HepG2 (cell line): ENCODE data around the gene CLIC1. TPM values are rescaled to one million over a fixed set of nuclear protein-coding genes. Genes with fewer than 3 reads are reported as not detected.

Experiments used
- ATAC-seq: fragments of 200-7000 bp; cut with Tn5 transposase; 3 replicates; pipeline ENCODE4 v1.9.1; 2020; ENCODE audit warnings: mild to moderate bottlenecking, moderate library complexity
- BruUV-seq: library from RNA; stranded (reverse); fragments of 400-500 nt; replicated peaks from 2 replicates; lab custom pipeline; 2021; lab: Mats Ljungman, UMichigan
- CTCF ChIA-PET: fragments of 300-600 bp; formaldehyde crosslinking; extraction: SDS; loops from one replicate; lab custom pipeline; 2021; ENCODE audit warnings: low total read pairs, inconsistent platforms, low intra/inter-chr PET ratio; lab: Yijun Ruan, JAX
- POLR2A ChIA-PET: fragments of 350-600 bp; sonication (Branson Sonifier 250); formaldehyde crosslinking; loops from one replicate; lab custom pipeline; 2020; ENCODE audit warnings: antibody characterized with exemption, inconsistent platforms; lab: Yijun Ruan, JAX
- DNase-seq: peaks from one replicate; pipeline ENCODE4 v3.0.0-alpha.2; 2015; ENCODE audit warnings: low spot score
- FAIRE-seq: peaks from 3 replicates; lab custom pipeline; 2011; peaks lifted over from hg19 to GRCh38; lab: Jason Lieb, UNC
- H2AFZ ChIP-seq: one replicate; pipeline ENCODE4 v1.6.1; 2011; ENCODE audit warnings: low read length, inconsistent platforms
- H3K27ac ChIP-seq: fragments of 300-600 bp; 3 replicates; pipeline ENCODE4 v1.8.0; 2011; ENCODE audit warnings: mixed run types, mild to moderate bottlenecking, mixed read lengths, low read length, inconsistent platforms; ENCODE audit not compliant: insufficient read depth; ENCODE audit errors: extremely low read length
- H3K27me3 ChIP-seq, 2 experiments: fragments of 200-600 bp in 1 of 2; 2 replicates in 1 of 2; 3 replicates in 1 of 2; pipeline versions ENCODE4 v1.6.0 to v1.8.0; 2011; ENCODE audit warnings: low read length in 2 of 2, mild to moderate bottlenecking in 2 of 2, moderate library complexity in 2 of 2, inconsistent platforms in 1 of 2; ENCODE audit not compliant: insufficient read depth in 2 of 2, control insufficient read depth in 1 of 2
- H3K36me3 ChIP-seq, 2 experiments: fragments of 200-600 bp in 1 of 2; replicated peaks in 1 of 2; 2 replicates in 1 of 2; 3 replicates in 1 of 2; pipeline versions ENCODE4 v1.5.1 to v1.8.0; 2011; ENCODE audit warnings: low read length in 2 of 2, inconsistent platforms in 1 of 2; ENCODE audit not compliant: insufficient read depth in 2 of 2, control insufficient read depth in 1 of 2
- H3K4me1 ChIP-seq: 2 replicates; pipeline ENCODE4 v1.5.1; 2012; ENCODE audit warnings: low read length, inconsistent platforms; ENCODE audit not compliant: insufficient read depth
- H3K4me2 ChIP-seq: 2 replicates; pipeline ENCODE4 v1.6.0; 2011; ENCODE audit warnings: low read depth, low read length, inconsistent platforms
- H3K4me3 ChIP-seq, 3 experiments: fragments of 200-600 bp in 1 of 3; sonication (generic), shearing (Covaris generic) in 1 of 3; replicated peaks in 1 of 3; 2 replicates each; pipeline ENCODE4 v1.5.1; 2011 to 2016; ENCODE audit warnings: low read length in 3 of 3, inconsistent platforms in 2 of 3, low read depth in 2 of 3, mild to moderate bottlenecking in 2 of 3, control low read depth in 1 of 3, mixed read lengths in 1 of 3; ENCODE audit not compliant: insufficient read depth in 1 of 3
- H3K79me2 ChIP-seq: one replicate; pipeline ENCODE4 v1.6.1; 2011; ENCODE audit warnings: low read length, inconsistent platforms; ENCODE audit not compliant: insufficient read depth
- H3K9ac ChIP-seq: 2 replicates; pipeline ENCODE4 v1.6.0; 2011; ENCODE audit warnings: mild to moderate bottlenecking, low read depth, low read length, inconsistent platforms; ENCODE audit not compliant: insufficient read depth
- H3K9me3 ChIP-seq: 2 replicates; pipeline ENCODE4 v1.5.1; 2012; ENCODE audit warnings: mild to moderate bottlenecking, low read length
- H4K20me1 ChIP-seq: 2 replicates; pipeline ENCODE4 v1.6.0; 2011; ENCODE audit warnings: inconsistent platforms, mild to moderate bottlenecking, low read length, moderate library complexity; ENCODE audit not compliant: insufficient read depth
- ETV5 ChIP-seq: IDR thresholded peaks from 2 replicates; pipeline ENCODE4 v1.6.1; 2018; ENCODE audit warnings: missing biosample characterization, missing genetic modification reagents, inconsistent platforms, borderline replicate concordance
- PAF1 ChIP-seq: IDR thresholded peaks from 2 replicates; pipeline ENCODE4 v1.6.1; 2016; ENCODE audit warnings: missing genetic modification reagents, missing compliant biosample characterization
- RBM22 ChIP-seq: fragments of 200-400 bp; formaldehyde crosslinking; optimal IDR thresholded peaks from 2 replicates; pipeline ENCODE3; 2017; ENCODE audit warnings: mild to moderate bottlenecking, low read length, moderate library complexity
- TCF12 ChIP-seq, 2 experiments: fragments of 450-650 bp in 1 of 2; sonication (generic) in 1 of 2; formaldehyde crosslinking in 1 of 2; IDR thresholded peaks; 2 replicates each; pipeline versions ENCODE4 v1.6.1 to v1.8.0; 2017 to 2022; ENCODE audit warnings: antibody characterized with exemption in 1 of 2, mild to moderate bottlenecking in 1 of 2, missing genetic modification reagents in 1 of 2, moderate library complexity in 1 of 2
- TOE1 ChIP-seq: sonication (generic); formaldehyde crosslinking; IDR thresholded peaks from 2 replicates; pipeline ENCODE4 v1.4.0; 2020; ENCODE audit warnings: mild to moderate bottlenecking, missing genetic modification reagents
- YY1 ChIP-seq: IDR thresholded peaks from 2 replicates; pipeline ENCODE4 v1.6.1; 2011; ENCODE audit warnings: low read length, low read depth, moderate library complexity, mild to moderate bottlenecking; ENCODE audit not compliant: insufficient read depth, insufficient replicate concordance
- ZEB1 ChIP-seq: IDR thresholded peaks from 2 replicates; pipeline ENCODE4 v1.6.1; 2012; ENCODE audit warnings: mild to moderate bottlenecking, low read depth, inconsistent platforms; ENCODE audit not compliant: insufficient replicate concordance
- ZNF350 ChIP-seq: sonication (generic); formaldehyde crosslinking; IDR thresholded peaks from 2 replicates; pipeline ENCODE4 v1.4.0; 2020; ENCODE audit warnings: mild to moderate bottlenecking, low read depth, missing genetic modification reagents, borderline replicate concordance
- ZNF558 ChIP-seq: sonication (generic); formaldehyde crosslinking; IDR thresholded peaks from 2 replicates; pipeline ENCODE4 v1.9.0; 2022; ENCODE audit warnings: mild to moderate bottlenecking, missing genetic modification reagents, borderline replicate concordance
- ZNF746 ChIP-seq: sonication (generic); formaldehyde crosslinking; IDR thresholded peaks from 2 replicates; pipeline ENCODE4 v1.8.0; 2022; ENCODE audit warnings: mild to moderate bottlenecking, missing genetic modification reagents
- ZNF792 ChIP-seq: IDR thresholded peaks from 2 replicates; pipeline ENCODE4 v1.6.1; 2016
- WGBS: methylation state at CpG from one replicate; pipeline ENCODE4 v1.1.6; 2017; ENCODE audit warnings: low lambda C conversion rate; 5-methylcytosine and 5-hydroxymethylcytosine counted together
- in situ Hi-C: cut with HindIII; loops from 2 replicates; pipeline ENCODE4 v1.10.0; 2017; ENCODE audit warnings: low pct_unique_long_range_greater_than_20kb; ENCODE audit not compliant: extremely low pct_ligation_motif_present
- intact Hi-C: fragments of 100-400 bp; cut with micrococcal nuclease; formaldehyde crosslinking; loops from one replicate; pipeline ENCODE4 v1.10.0; 2022; ENCODE audit not compliant: unreplicated experiment
- polyA plus RNA-seq, 8 experiments: library from polyadenylated mRNA; depleted of rRNA in 3 of 8; stranded (reverse) in 7 of 8; unstranded in 1 of 8; fragments of >200 nt; fragmentation: Illumina TruSeq in 4 of 8; extraction: Trizol in 4 of 8; gene quantifications; 2 replicates each; pipeline versions ENCODE4 v1.2.1 to v1.2.3, GENCODE V29; 2011 to 2016; ENCODE audit warnings: low read depth in 4 of 8, missing spikeins in 1 of 8, mixed read lengths in 1 of 8; ENCODE audit not compliant: insufficient read depth in 1 of 8
- total RNA-seq, 5 experiments: library from RNA; depleted of rRNA; stranded (reverse); fragments of >200 nt; fragmentation: Illumina TruSeq; extraction: Trizol; gene quantifications; 2 replicates each; pipeline ENCODE4 v1.2.3, GENCODE V29; 2016; ENCODE audit warnings: low read depth in 1 of 5
- TF ChIP-seq, protein P1 (sequence below): sonication (generic); formaldehyde crosslinking; conservative IDR thresholded peaks from 2 replicates; pipeline ENCODE4 v1.8.0; 2022; ENCODE audit warnings: mild to moderate bottlenecking, moderate library complexity, missing genetic modification reagents
- TF ChIP-seq, protein P2 (sequence below): sonication (generic); formaldehyde crosslinking; IDR thresholded peaks from 2 replicates; pipeline ENCODE4 v1.5.0; 2020; ENCODE audit warnings: missing genetic modification reagents, mild to moderate bottlenecking, borderline replicate concordance
- TF ChIP-seq, protein P3 (sequence below): IDR thresholded peaks from 2 replicates; pipeline ENCODE4 v1.6.1; 2016; ENCODE audit warnings: missing genetic modification reagents, missing compliant biosample characterization

Gene CLIC1
- total and polyA plus RNA-seq, 2 of the 13 experiments (the other 11 are each of a cell fraction or from before 2014, with no cell fraction given): 602 to 891 TPM

DNA sequence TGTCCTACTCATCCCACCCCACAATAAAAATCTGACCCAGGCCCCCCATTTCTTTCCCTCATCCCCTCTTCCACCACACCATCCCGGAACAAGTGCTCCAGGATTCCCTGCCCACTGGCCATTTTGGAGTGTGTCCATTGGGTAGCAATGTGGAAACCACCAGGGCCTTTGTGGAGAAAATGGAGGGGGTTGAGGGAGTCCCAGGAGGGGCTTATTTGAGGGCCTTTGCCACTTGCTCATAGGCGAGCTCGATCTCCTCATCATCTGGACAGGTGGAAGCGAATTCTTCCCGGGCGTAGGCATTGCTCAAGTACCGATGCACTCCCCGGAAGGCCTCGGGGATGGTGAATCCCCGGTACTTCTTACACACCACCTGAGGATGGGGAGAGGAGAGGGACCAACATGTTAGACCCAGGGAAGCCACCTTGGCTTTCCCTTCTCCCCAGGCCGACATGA is 5.7 kb downstream of the CLIC1 start:
- peaks cover 57% of the 10 kb centered on the region for H3K4me1 ChIP-seq
- in situ Hi-C loops: loop anchor here (5.0 kb wide), 1 partner anchor 37 kb away; no protein-coding TSS in a partner anchor
- H3K27me3 ChIP-seq: no peaks in the 10 kb centered on the region; a peak in 1 of 5 replicates
- ChIA-PET POLR2A (interaction anchor here (0.6 to 11.3 kb wide), 18 partner anchors 8 to 221 kb away, joined by 3 to 279 read pairs (median 6); partner anchors contain the start of genes ABHD16A, CLIC1, HSPA1A and HSPA1B), CTCF (interaction anchor here (4.2 kb wide), 1 partner anchor 39 kb away, joined by 74 read pairs; no protein-coding TSS in a partner anchor)
- intact Hi-C loops: no loop called here
- FAIRE-seq (peak; percentile 21), DNase-seq (no peak), ATAC-seq (no peak)
- H4K20me1 ChIP-seq: peaks cover 33% of the 10 kb centered on the region; the same call in 1 of the 2 replicates
- H3K36me3 ChIP-seq: peaks cover 24 to 42% of the 10 kb centered on the region in 2 experiments
- H3K27ac ChIP-seq: peak overlapping the region; percentile 11
- peaks cover 27% of the 10 kb centered on the region for H3K79me2 ChIP-seq
- TF ChIP-seq ETV5 (CRISPR knock-in tag) (no peak), ZNF558 (CRISPR knock-in tag) (0 out of 2 replicates have a peak, but pooled peaks have one; percentile 53), ZEB1 (no peak), ZNF350 (CRISPR knock-in tag) (no peak), TOE1 (CRISPR knock-in tag) (no peak), ZNF746 (CRISPR knock-in tag) (peak; percentile 38; the same call in 1 of the 2 replicates), PAF1 (0 out of 2 replicates have a peak, but pooled peaks have one; percentile 67), ZNF792 (no peak), RBM22 (peak; percentile 35), YY1 (no peak), TCF12 (IDR thresholded peaks at IDR 0.05) (no peak), TCF12 (CRISPR knock-in tag; IDR thresholded peaks at IDR 0.05) (0 out of 2 replicates have a peak, but pooled peaks have one; percentile 64)
- TF ChIP-seq, protein P1, sequence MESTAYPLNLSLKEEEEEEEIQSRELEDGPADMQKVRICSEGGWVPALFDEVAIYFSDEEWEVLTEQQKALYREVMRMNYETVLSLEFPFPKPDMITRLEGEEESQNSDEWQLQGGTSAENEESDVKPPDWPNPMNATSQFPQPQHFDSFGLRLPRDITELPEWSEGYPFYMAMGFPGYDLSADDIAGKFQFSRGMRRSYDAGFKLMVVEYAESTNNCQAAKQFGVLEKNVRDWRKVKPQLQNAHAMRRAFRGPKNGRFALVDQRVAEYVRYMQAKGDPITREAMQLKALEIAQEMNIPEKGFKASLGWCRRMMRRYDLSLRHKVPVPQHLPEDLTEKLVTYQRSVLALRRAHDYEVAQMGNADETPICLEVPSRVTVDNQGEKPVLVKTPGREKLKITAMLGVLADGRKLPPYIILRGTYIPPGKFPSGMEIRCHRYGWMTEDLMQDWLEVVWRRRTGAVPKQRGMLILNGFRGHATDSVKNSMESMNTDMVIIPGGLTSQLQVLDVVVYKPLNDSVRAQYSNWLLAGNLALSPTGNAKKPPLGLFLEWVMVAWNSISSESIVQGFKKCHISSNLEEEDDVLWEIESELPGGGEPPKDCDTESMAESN (CRISPR knock-in tag): 0 out of 2 replicates have a peak, but pooled peaks have one; percentile 16
- TF ChIP-seq, protein P2, sequence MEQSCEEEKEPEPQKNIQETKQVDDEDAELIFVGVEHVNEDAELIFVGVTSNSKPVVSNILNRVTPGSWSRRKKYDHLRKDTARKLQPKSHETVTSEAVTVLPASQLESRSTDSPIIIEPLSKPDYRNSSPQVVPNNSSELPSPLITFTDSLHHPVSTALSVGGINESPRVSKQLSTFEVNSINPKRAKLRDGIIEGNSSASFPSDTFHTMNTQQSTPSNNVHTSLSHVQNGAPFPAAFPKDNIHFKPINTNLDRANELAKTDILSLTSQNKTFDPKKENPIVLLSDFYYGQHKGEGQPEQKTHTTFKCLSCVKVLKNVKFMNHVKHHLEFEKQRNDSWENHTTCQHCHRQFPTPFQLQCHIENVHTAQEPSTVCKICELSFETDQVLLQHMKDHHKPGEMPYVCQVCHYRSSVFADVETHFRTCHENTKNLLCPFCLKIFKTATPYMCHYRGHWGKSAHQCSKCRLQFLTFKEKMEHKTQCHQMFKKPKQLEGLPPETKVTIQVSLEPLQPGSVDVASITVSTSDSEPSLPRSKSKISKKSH (CRISPR knock-in tag): no peak
- TF ChIP-seq, protein P3, sequence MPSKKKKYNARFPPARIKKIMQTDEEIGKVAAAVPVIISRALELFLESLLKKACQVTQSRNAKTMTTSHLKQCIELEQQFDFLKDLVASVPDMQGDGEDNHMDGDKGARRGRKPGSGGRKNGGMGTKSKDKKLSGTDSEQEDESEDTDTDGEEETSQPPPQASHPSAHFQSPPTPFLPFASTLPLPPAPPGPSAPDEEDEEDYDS (CRISPR knock-in tag): no peak
- H3K9ac ChIP-seq: no peak overlapping the region
- BruUV-seq: no TSS peak
- no peaks in the 10 kb centered on the region for H3K9me3 ChIP-seq
- 0 out of 2 replicates have a peak overlapping the region, but pooled peaks have one; percentile 86 for H3K4me2 ChIP-seq
- H2AFZ ChIP-seq: no peak overlapping the region
- no peak overlapping the region; a peak in 1 of 6 replicates for H3K4me3 ChIP-seq
- WGBS: over 99% methylated on average over 10 of the region's 11 CpGs
